Stimulated activated naive CD4-positive, alpha-beta T cell treated with Interleukin-2 at 50 U/mL for 16 hours (primary cell): ENCODE measurements around the gene TRPC5OS.

Source experiments
- DNase-seq: peaks from one replicate; lab custom pipeline; 2025; lab: John Stamatoyannopoulos, UW

Gene TRPC5OS

DNA sequence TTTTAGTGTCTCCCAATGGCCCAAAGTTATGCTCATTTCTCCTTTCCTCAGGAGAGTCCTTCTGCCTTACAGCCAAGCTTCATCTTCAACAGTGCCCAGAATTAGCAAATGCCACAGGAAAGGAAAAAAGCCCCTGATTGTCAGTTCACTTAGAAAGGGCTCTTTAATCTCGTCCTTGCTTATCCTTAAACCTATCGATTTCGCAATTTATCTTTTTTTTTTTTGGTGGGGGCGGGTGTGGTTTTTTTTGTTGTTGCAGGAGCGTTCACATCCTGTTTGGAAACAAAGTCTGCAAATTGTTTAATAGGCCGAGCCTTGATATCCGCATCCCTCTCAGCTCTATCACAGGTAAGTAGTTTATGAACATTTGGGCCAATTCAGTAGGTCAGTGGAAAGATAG is 20.2 kb downstream of the TRPC5OS start:
- DNase-seq, result no peak

DNA sequence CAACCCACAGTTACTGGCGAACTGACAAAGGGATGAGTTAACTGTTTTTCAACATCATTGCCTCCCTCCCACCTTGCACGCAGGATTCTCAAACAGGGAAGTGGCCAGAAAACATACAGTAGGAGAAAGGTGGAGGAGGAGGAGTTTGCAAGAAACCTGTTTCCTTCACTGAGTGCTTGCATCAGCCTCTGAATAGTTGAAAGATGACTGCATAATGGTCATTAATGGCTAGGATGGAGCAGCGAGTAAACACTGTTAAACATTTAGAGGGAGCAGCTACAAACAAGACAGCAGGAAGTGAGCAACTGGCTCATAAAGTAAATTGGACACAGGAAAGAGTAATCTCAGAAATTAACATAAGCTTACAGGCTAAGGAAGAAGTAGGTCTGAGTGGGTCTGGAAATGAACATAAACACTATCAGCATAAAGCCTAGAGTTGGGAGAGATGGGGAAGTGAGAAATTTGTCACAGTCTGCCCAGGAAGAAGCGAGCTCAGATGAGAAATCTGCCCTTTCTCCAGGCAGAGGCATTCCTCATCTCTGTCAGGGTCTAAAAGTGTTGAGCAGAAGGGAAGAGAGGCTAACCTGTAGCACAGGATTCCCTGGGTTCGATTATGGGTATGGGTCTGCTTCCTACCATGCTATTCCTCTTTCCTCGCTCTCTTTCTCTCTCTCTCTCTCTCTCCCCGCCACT is 38.6 kb downstream of the TRPC5OS start:
- no peak for DNase-seq

DNA sequence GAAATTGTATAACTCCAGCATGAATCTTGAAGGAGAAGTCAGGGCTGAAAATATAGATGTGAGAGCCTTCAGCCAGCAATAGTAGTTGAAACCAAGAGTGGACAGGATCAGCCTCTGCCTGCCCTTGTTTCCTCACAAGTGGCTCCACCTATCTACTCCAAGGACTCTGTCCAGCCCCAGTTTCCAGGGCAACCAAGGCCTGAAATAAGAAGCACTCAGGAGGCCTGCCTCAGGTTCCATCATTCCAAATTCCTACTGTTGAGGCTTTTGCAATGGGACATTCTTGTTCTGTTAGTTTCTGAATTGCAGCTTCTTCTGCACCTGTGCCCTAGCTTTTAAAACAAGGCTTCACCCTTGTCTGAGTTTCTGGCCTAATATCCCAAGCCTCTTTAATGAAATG is 41.6 kb downstream of the TRPC5OS start:
- no peak for DNase-seq

DNA sequence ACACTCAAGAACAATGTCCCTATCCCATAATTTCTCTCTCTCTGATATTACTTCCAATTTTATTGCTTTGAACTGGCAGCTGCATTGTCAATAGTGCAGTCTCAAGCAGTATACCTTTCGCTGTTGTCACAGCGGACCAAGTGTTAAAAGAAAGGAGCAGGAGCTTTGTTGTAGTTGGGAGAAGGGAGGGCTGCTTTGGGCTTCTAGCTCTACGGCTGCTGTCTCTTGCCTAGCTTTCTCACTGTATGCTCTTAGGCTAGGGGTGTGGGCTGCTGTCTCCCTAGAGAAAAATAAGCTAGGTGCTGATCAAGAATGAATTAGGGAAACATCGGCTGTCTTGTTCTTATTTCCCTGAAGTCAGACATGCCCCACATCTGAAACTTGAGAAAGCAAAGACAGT is 52.5 kb downstream of the TRPC5OS start:
- no peak for DNase-seq
